GM12874 (cell line): ENCODE measurements around the gene ROM1.
A peak's percentile ranks its signal among the peaks of the same experiment; 100 is the strongest.

Source experiments
- TF ChIP-seq, protein P1 (sequence below): IDR thresholded peaks from 2 replicates; pipeline ENCODE4 v1.5.1; 2011; ENCODE audit warnings: low read depth, mild to moderate bottlenecking, control low read depth, low read length, moderate library complexity; ENCODE audit not compliant: insufficient read depth

Gene ROM1, protein sequence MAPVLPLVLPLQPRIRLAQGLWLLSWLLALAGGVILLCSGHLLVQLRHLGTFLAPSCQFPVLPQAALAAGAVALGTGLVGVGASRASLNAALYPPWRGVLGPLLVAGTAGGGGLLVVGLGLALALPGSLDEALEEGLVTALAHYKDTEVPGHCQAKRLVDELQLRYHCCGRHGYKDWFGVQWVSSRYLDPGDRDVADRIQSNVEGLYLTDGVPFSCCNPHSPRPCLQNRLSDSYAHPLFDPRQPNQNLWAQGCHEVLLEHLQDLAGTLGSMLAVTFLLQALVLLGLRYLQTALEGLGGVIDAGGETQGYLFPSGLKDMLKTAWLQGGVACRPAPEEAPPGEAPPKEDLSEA

DNA sequence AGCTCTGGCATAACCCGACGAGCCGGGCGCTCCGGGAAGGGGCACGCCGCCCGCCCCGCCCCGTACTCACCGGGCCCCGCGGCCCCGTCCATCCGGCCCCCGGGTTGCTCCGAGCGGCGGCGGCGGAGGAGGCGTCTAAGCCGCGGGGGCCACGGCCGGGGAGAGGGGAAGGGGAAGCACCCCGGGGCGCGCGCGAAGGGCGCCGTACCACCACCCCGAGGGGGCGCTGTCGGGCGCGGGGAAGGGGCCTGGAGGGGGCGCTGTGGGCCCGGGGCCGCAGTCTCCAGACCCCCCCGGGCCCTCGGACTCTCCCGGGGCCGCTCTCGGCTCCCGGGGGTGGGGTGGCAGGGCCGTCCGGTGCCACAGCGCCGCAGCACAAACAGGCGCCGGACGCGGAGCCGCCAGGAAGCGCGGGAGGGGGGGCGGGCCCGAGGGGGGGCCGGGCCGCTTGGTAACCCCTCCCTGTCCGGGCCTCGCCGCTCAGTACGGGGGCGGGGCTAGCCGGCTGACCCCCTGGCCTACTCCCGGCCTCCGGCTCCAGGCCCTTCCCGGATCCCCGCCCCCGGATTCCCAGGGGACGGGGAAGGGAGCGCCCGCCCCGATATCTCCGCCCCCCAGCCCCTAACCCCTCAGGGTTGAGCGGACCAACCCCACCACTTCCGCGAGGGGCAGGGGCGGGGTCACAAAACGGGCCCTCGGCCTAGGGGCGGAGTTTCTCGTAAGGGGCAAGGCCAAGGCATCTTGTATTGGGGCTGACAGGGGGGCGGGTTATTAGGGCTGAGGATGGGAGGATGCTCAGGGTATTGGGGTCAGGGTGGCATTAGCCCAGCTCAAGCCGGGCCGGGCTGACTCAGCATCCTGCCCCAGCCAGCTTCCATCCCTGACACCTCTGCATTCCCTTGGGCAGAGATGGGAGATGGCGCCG lies at the start of gene ROM1, which contains the start of gene EML3:
Gene ROM1 (plus strand): TSS at position 892 of the 925 bp plus-strand sequence. CDS start 25 bp downstream, at position 917.
Gene EML3 (minus strand): TSS at position 410 of the 925 bp plus-strand sequence. CDS start 318 bp downstream, at position 92.
- TF ChIP-seq, protein P1, sequence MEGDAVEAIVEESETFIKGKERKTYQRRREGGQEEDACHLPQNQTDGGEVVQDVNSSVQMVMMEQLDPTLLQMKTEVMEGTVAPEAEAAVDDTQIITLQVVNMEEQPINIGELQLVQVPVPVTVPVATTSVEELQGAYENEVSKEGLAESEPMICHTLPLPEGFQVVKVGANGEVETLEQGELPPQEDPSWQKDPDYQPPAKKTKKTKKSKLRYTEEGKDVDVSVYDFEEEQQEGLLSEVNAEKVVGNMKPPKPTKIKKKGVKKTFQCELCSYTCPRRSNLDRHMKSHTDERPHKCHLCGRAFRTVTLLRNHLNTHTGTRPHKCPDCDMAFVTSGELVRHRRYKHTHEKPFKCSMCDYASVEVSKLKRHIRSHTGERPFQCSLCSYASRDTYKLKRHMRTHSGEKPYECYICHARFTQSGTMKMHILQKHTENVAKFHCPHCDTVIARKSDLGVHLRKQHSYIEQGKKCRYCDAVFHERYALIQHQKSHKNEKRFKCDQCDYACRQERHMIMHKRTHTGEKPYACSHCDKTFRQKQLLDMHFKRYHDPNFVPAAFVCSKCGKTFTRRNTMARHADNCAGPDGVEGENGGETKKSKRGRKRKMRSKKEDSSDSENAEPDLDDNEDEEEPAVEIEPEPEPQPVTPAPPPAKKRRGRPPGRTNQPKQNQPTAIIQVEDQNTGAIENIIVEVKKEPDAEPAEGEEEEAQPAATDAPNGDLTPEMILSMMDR, result peak; percentile 99

GRCh38 chr11:62565100-62565802 lies 47.8 kb upstream of the ROM1 start:
- TF ChIP-seq, protein P1, result no peak

GRCh38 chr11:62566247-62566646 lies 46.8 kb upstream of the ROM1 start:
- TF ChIP-seq, protein P1, result no peak

DNA sequence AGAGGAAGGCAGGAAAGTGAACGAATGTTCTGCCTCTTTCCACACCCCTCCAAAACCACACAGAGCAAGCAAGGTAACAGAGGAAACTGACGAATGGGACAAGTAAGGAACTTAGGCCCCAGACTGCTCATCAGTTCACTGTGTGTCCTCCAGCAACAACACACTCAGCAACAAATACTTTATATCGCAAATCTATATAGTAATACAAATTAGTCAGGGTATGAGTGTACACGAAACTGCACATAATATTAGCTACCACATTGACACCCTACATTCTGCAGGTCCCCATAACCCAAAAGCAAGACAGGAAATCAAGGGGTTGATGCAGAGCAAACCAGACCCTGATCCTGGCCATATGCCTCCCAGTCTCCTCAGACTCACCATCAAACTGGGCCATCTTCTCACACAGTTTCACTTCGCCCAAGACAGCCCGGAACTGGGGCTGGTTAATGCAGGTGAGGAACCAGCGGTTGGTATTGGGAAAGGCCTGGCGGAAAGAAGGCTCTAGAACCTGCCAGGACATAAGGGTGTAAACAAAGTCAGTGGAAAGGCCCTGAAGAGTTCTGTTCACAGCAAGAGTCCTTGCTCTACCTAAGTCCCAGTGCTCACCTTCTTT lies 45.9 kb upstream of the ROM1 start:
- TF ChIP-seq, protein P1, result no peak

GRCh38 chr11:62569611-62570010 lies 43.4 kb upstream of the ROM1 start:
- TF ChIP-seq, protein P1, result no peak

- TF ChIP-seq, protein P1, result no peak
These were observed 40.6 kb upstream of the ROM1 start for GRCh38 chr11:62572431-62572830.
